Activated CD8-positive, alpha-beta memory T cell treated with anti-CD3 and anti-CD28 coated beads, Interleukin-2, amount 50 U/mL, for 4 hours (primary cell): Measurements from ENCODE around the gene APCDD1L.
"Not testable (repeated sequence)": the region's sequence is repeated elsewhere in the genome, so short reads cannot be mapped to it uniquely, and the experiment has no call there.

Experiments
- DNase-seq: peaks from one replicate; pipeline ENCODE4 v3.0.0-alpha.2; 2020

Gene APCDD1L

DNA sequence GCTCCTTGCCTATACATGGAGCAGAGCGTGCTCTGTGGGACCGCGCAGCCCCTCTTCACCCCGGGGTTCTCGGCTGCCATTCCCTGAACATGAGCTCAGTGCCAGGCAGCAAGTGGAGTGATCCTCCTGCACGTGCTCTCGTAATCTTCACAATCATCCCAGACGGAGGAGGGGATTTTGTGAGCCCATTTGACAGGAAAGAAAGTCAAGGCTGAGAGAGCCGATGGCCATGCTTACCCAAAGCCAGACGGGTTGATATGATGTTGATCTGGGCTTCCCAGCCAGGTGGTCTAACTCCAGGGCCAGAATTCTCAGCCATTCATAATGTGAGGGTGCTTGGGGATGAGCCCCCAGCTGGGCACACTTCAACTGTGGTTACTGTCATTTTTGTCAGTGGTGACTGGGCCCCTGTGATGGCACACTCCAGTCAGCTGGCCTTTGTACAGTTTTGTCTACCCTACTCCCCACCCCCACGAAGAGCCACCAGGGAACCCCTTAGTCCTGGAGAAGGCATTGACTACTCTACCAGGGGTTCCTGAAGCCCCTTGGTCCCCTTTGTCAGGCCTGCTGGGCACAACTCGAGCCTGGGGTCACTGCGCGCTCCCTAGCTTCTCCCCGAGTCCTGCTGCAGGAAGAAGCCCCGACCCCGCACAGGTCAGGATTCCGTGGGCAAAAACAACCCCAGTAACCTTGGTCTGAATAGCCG lies 1.5 kb downstream of the APCDD1L start:
- no peak for DNase-seq

DNA sequence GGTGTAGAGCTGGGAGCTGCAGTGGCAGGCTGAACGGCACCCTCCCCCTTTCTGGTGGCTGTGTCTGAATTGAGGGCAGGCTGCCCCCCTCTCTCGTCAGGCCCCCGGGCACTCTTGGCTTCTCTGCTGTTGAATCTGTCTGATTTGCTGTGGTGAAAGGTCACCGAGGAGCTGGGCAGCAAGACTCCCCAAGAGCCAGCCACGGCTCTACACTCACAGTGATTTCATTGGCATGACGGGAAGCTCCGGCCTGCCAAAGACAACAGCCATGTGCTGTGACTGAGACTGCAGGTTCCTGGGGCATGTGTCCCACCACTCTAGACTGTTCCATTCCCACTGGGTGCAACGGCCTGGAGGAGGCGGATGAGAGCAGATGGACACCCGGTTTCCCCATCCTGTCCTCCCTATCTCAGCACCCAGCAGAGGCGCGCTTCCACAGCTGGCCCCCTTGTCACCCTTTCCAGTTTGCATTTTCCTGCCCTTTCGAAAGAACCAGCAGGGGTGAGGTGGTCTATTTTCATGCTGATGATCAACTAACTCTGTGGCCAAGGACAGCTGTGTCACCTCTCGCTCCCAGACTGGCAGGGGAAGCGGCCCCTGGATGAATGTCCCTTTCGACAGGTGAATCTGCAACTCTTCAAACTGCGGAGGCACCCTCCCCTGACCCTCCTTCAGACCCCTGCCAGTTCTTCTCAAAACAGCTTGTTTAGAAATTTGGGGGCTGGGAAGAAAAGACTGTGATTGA lies 2.2 kb downstream of the APCDD1L start:
- no peak for DNase-seq

DNA sequence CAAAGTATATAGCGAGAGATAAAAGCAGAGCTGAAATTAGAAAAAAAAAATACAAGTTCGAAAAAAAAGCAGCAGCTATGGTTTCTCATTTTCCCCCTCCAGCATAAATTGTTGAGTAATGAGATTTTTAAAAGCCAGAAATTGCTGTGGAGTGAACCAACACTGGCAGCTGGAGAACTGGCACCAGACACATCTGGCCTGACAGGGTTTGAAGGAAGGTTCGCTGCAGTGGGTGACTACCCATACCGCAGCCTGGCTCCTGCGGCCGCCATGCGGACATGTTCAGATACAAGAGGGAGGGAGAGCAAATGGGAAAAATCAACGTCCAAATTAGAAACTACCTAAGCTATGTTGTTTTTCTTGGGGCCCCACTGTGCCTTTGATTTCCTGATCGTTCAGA lies 3.3 kb downstream of the APCDD1L start:
- no peak for DNase-seq

DNA sequence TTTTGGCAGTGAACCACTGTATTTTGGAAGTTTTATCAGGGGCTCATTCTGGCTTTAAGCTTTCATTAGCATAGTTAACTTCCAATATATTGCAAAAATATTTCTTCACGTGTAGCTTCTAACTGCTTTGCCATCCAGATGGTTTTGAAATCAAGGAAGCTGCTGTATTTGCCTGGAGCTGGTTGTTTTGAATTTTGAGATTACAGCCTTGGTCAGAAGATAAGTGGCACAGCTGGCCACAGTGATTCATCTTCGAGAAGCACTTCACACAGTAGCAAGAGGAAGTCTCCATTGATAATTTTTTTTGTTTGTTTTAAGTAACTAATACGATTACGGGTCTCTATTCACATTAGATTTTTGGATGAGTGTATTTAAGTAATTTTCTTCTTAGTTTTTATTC lies 3.8 kb downstream of the APCDD1L start:
- DNase-seq: no peak

DNA sequence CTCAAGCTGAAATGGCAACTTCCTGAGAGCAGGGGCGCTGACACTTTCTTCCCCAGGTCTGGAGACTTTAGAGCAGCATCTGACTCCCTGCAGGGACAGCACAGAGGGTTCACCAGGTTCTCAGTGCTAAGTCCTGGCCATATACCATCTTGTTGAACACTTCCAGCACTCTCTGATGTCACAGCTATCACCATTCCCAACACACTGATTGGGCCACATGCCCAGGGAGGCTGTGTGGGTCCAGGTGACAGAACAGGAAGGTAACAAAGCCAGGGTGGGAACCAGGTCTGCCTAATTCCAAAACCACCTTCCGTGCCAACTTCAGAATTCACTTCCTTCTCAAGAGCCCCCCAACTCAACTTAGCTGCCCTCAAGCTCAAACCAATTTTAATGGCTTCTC lies 4.3 kb downstream of the APCDD1L start:
- no peak for DNase-seq

DNA sequence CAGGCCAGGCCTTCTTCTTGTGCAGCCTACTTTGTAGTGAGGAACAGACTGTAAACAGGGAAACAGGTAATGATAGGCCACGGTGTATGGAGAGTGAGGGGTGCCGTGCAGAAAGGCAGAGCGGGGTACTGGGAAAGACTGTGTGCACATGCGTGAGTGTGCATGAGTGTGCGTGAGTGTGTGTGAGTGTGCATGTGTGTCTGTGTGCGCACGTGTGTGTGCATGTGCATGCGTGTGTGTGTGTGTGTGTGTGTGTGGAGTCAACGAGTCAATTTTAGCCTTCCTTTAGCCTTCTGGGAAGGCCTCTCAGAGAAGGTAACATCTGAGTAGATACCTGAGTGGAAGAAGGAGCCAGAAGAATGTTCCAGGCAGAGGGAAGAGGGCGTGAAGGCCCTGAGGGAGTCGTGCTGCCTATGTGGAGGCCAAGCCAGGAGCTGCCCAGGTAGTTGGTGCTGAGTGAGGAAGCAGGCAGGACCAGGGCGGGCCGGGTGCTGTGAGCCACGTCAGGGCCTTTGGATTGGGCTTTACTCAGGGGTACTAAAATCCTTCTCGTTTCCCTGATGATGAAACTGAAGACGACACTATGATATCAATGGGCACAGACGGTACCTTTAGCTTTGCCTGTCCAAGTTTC lies 6.3 kb downstream of the APCDD1L start:
- no peak for DNase-seq

DNA sequence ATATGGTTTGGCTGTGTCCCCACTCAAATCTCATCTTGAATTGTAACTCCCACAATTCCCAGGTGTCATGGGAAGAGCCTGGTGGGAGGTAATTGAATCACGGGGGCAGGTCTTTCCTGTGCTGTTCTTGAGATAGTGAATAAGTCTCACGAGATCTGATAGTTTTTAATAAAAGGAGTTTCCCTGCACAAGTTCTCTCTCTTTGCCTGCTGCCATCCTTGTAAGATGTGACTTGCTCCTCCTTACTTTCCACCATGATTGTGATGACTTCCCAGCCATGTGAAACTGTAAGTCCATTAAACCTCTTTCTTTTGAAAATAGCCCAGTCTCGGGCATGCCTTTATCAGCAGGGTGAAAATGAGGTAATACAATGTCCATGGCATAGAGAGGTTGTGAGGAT lies 8.2 kb downstream of the APCDD1L start:
- not testable (repeated sequence) for DNase-seq

DNA sequence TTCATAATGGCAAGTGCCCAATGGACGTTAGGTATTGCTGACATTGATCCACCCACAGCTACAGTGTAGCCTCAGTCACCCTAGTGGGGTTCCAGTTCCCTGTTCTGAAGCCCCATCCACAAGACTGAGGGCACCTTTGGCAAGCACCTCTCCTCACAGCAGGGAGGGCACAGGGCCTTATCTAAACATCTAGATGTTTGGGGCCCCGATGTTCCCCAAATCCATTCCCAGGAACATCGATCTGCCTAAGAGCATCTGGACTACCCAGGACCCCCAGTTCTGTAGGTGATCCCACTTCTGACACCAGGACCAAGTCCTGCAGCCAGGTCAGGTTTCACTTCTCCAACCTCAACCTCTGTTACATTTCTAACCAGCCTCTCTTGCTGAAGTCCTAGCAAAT lies 10.6 kb downstream of the APCDD1L start:
- no peak for DNase-seq

DNA sequence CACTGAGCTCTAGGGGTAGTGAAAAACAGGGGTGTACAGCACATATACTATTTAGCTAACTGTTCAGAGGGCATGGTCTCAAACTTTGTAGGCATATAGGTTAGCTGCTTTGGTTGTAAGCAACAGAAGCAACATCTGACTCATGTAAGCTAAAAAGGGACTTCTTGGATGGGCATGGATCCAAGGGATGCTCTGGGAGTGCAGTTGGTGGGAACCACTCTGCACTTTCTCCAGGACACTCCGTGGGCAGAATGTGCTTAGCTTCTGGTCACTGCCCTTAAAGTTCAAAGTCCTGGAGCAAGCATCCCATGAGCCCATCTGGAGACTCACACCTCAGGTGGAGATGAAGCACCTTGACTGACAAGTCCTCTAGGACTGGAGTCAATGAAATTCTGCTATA lies 11.5 kb downstream of the APCDD1L start:
- DNase-seq: no peak

DNA sequence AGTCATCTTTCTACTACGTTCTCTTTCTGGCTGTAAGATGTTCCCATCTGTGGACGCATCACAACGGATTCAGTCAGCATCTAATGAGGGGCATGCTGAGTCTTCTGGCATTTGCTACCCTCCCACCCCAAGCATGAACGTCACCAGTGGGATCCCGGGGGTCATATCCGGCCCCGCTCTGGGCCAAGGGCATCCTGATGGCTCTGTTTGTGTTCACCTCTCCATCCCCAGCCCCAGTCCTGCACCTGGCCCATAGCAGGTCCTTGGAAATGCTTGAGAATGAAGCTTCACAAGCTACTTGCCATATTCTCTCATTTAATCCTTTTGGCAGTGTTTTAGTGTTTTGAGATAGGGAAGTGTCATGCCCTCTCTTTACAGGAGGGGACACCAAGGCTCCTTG lies 14.9 kb downstream of the APCDD1L start:
- no peak for DNase-seq

DNA sequence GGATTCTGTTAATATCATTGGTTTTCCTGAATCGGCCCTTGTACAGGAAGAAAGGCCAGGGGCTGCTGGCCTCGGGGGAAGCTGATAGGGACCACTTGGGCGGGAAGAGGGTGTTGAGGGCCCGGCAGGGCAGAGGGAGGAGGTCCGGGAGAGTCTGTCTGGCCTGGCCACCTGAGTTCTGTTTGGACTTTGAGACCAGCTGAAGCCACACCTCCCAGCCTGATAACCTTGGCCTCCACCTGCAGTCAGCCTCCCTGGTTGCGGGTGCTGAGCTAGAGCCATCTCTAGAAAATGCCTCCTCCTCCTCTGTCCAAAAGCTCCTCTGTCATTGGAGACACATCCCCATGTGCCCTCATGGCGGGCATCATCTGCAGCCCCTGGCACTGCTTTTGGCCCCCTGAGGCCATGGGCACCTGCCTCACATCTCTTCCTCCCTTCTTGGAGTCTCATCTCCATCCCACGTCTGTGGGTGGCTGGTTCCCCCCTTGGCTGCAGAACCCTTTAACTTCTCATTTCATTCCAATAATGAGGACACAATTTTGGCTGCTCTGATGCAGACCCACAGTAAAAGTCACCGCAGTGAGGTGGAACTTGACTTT lies 16.6 kb downstream of the APCDD1L start:
- no peak for DNase-seq

DNA sequence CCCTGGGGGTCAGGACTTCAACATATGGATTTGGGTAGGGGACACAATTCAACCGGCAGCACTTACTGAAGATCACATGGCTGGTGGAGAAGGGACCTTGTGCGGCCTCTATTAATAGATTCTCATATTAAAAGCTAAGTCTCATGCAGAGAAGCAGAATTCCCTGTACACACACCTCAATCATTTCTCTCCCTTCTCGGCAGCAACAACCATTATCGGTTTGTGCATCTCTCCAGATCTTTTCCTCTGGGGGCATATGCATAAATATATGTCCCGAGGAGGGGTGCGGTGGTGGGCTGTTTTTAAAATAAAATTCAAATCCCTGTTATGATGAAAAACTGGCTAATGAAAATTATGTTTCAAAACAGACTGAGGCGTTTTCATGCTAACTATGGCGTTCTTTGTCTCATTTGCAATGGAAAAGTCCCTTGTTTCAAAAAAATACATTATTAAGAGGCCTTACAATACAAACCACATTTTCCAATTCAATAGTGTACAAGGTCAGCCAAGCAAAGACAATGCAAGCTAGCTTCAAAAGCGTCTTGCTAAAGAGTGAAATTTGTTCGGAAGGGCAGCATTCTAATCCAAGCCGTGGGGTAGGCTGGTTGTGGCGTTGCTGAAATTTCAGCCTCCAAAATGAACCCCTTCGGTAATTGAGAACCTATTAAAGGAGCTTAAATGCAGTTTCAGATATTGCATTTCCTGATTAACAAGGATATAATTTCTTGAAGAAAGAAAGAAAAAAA lies 17.3 kb downstream of the APCDD1L start:
- no peak for DNase-seq

DNA sequence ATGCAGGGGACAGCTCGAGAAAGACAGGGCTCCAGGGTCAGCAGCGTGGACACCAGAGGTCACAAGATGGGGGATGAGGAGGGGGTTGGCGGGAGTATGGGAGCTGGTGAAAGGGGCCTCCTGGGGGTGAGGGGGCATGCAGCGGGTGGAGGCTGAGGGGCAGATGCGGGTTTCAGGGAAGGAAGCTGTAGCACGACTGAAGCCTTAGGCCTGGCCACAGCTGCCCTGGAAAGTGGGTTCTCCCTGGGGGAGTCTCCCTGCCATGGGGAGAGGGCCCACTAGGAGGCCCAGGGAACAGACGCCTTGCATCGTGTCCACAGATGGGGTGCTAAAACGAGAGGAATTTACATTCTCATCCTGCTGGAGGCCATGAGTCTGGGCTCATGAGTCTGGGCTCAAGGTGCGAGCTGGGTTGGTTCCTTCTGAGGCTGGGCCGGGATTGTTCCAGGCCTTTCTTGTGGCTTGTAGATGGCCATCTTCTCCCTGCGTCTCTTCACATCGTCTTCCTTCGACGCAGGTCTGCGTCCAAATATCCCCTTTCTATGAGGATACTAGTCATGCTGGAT lies 18.0 kb downstream of the APCDD1L start:
- DNase-seq: no peak

DNA sequence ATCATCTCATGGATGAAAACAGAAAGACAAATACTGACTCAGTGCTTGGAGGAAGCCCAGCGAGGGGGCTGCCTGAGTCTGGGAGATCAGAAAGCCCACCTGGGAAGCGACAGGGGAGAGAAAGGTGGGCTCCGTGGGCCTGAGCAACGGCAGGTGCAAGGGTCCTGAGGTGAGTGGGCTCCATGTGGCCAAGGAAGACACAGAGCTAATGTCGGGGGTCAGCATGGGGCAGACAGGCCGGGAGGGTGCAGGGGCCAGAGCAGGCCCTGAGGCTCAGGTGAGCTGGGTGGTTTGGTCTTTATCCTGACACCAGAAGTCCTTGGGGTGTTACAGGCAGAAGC lies 18.8 kb downstream of the APCDD1L start:
- no peak for DNase-seq

DNA sequence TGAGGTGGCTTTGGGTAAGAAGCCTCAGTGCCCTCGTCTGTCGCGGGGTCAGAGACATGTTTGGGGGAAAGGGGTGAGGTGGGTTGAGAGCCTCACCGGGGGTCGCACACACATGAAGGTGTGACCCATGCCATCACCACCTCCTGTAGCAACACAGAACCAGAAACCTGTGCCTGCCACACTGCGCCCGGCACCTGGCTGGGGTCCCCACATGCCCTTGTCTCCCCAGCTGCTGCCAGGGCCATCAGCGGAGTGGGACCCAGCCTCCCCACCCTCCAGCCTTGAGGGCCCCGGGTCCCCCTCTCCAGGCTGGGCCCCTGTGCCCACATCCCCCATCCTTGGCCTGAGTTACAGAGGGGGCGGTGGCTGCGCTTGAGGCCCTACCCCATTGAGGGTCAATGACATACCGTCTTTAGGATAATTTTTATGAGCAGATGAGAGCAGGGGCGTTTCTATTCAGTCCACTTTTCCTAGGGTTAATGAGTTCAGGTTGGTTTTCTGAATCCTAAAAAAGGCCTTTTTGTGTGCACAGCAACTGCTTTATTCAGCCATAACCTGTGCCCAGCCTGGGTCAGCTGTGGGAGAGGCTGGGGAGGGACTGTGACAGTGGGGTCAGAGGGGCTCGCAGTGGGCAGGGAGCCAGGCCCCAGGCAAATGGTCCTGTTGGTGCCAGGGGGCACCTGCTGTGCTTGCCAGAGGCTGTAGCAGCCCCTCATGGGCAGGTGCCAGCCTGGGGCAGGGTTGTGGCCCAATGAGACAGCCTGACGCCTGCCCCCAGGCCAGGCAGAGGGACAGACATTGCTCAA lies 19.4 kb downstream of the APCDD1L start:
- DNase-seq: no peak

DNA sequence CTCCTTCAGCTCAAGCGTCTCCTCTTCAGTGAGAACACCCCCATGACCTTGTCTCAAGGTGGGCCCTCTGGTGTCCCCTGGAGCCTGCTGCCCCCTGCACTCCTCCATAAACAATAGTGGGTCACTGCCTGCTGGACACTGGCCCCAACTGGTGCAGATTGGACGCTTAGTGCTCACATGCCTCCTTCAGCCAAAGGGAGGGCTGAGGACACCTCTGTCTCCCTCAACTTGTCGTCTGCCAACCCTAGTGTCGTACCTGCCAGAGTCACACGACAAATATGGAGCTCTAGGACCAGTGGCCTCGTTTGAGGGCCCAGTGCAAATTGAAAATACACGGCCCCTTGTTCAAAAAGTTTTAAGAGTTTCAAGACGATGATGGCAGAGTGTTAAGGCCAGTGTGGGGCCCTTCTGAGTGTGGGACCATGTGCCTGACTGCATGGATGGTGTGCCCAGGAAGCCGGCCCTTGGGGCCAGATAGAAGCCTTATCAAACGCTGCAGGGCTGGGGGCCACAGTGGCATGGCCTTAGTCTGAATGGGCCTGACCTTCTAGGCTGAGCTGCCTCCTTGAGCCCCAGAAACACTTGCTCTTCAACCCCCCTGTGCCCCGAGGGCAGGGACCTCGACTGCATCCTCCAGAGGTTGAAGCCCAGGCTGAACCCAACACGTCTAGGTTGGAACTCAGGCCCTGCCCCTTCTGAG lies 20.1 kb downstream of the APCDD1L start:
- no peak for DNase-seq

DNA sequence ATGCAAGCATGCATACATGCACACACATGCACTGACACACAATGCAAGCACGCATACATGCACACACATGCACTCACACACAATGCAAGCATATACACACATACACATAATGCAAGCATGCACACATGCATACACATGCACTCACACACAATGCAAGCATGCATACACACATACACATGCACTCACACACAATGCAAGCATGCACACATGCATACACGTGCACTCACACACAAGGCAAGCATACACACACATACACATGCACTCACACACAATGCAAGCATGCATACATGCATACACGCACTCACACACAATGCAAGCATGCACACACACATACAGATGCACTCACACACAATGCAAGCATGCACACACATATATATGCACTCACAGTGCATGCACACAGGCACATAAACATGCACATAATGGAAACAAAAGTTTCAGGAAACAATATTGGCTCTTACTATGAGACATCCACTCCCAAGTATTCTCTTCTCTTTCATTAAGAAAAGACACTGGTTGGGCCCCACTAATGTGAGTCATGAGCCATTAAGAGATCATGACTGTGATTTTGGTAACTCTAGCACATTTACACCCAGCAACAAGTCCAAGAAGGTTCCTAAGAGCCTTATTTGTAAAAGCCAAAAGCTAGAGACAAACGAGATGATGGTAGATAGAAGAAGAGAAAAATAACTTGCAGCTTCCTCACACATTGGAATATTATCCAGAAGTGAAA lies 22.2 kb downstream of the APCDD1L start:
- no peak for DNase-seq

DNA sequence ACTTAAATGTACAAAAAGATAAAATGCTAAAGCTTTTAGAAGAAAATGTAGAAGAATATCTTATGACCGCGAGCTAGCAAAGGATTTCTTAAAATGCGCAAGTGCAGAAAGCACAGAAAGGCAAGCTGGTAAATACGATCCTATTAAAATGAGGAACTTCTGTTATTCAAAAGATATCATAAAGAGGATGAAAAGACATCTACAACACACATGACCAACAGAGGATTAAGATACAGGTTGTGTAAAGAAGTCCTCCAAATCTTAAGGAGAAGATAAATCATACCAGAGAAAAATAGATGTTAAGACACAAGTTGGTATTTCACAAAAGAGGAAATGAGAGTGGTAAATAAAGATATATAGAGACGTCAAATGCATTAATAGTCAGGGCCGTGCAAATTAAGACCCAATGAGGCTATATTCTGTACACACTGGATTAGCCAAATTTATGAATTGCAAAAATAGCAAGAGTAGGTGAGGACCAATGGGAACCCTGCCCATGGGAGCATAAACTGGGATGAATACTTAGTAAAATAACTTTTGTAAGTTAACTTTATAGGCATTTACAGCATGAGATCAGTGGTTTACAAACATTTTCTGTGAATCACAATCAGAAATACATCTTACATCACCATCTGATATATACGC lies 23.0 kb downstream of the APCDD1L start:
- no peak for DNase-seq

DNA sequence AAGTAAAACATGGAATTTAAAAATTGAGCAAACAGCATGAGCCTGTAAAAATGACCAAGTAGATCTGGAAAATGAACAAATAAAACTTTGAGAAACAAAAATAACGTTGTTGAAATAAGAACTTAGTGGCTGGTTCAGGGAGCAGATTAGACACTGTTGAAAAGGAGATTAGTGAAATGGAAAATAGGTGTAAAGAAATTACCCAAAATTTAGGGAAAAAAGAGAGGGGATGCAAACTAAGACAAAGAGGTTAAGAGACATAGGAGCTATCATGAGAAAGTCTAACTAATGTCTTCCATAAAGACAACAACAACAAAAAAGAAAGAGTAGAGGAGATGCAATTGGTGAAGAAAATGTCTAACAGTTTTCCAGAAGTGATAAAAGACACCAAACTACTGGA lies 29.0 kb downstream of the APCDD1L start:
- no peak for DNase-seq

DNA sequence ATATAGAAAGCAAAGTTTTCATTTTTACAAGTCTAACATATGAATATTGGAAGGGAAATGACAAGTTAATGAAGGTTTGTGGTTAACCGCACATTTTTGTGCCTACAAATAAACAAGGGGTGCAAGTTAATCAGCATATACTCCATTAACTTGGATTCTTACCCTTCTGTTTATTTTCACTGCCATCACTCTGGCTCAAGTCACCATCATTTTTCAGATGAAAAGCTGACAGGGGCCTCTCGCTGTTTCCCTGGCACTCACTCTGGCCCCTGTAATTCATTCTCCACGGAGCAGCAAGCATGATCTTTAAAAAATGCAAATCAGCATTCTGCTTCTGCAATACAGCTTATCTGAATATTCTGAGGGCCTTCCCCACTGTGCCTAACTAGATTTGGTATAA lies 29.8 kb downstream of the APCDD1L start:
- no peak for DNase-seq
